IMR-90 (cell line): ENCODE data around the gene ELK3. TPM values are rescaled to one million over a fixed set of nuclear protein-coding genes. Genes with fewer than 3 reads are reported as not detected.

ENCODE experiments used
- ATAC-seq: fragments of 200-7000 bp; cut with Tn5 transposase; 2 replicates; pipeline ENCODE4 v1.9.1; 2020; ENCODE audit warnings: low read depth, mild to moderate bottlenecking, moderate library complexity
- BruUV-seq: library from RNA; stranded (reverse); fragments of 400-500 nt; replicated peaks from 2 replicates; lab custom pipeline; 2021; lab: Mats Ljungman, UMichigan
- CTCF ChIA-PET: fragments of 300-600 bp; formaldehyde crosslinking; extraction: SDS; loops from one replicate; lab custom pipeline; 2021; ENCODE audit warnings: antibody characterized with exemption; lab: Yijun Ruan, JAX
- POLR2A ChIA-PET: fragments of 300-600 bp; sonication (Branson Sonifier 250); formaldehyde crosslinking; loops from one replicate; lab custom pipeline; 2022; ENCODE audit warnings: antibody characterized with exemption; ENCODE audit not compliant: unreplicated experiment; lab: Charles Lee
- DNase-seq: peaks from one replicate; pipeline ENCODE4 v3.0.0; 2013
- H2AFZ ChIP-seq: replicated peaks from 2 replicates; pipeline ENCODE3; 2013; ENCODE audit warnings: low read length, mild to moderate bottlenecking; ENCODE audit not compliant: poor library complexity
- H2AK5ac ChIP-seq: 2 replicates; pipeline ENCODE4 v1.6.1; 2013; ENCODE audit warnings: low read depth, low read length, inconsistent platforms
- H2AK9ac ChIP-seq: replicated peaks from 2 replicates; pipeline ENCODE3; 2013; ENCODE audit warnings: mild to moderate bottlenecking, low read depth, low read length, moderate library complexity; ENCODE audit not compliant: poor library complexity
- H2BK120ac ChIP-seq: 2 replicates; pipeline ENCODE4 v1.6.1; 2013; ENCODE audit warnings: low read depth, low read length, inconsistent platforms
- H2BK15ac ChIP-seq: 3 replicates; pipeline ENCODE4 v1.6.1; 2013; ENCODE audit warnings: low read depth, low read length, inconsistent platforms
- H2BK20ac ChIP-seq: 2 replicates; pipeline ENCODE4 v1.6.1; 2013; ENCODE audit warnings: low read depth, mild to moderate bottlenecking, inconsistent platforms, low read length, moderate library complexity
- H2BK5ac ChIP-seq: 2 replicates; pipeline ENCODE4 v1.6.1; 2013; ENCODE audit warnings: mild to moderate bottlenecking, low read depth, low read length, inconsistent platforms; ENCODE audit not compliant: poor library complexity, severe bottlenecking
- H3K14ac ChIP-seq: replicated peaks from 2 replicates; pipeline ENCODE4 v1.6.1; 2013; ENCODE audit warnings: low read depth, low read length, inconsistent platforms
- H3K18ac ChIP-seq: 2 replicates; pipeline ENCODE4 v1.6.1; 2013; ENCODE audit warnings: low read depth, low read length, control low read depth
- H3K23ac ChIP-seq: 2 replicates; pipeline ENCODE4 v1.6.1; 2013; ENCODE audit warnings: low read depth, low read length, inconsistent platforms
- H3K27ac ChIP-seq: 2 replicates; pipeline ENCODE4 v1.5.1; 2013; ENCODE audit warnings: mild to moderate bottlenecking, control low read depth, low read length; ENCODE audit not compliant: insufficient read depth
- H3K27me3 ChIP-seq: 2 replicates; pipeline ENCODE4 v1.6.1; 2013; ENCODE audit warnings: low read length; ENCODE audit not compliant: control insufficient read depth, insufficient read depth
- H3K36me3 ChIP-seq: 2 replicates; pipeline ENCODE4 v1.6.1; 2013; ENCODE audit warnings: low read length, mixed read lengths; ENCODE audit not compliant: control insufficient read depth, insufficient read depth
- H3K4ac ChIP-seq: 2 replicates; pipeline ENCODE4 v1.6.1; 2013; ENCODE audit warnings: low read depth, low read length, inconsistent platforms
- H3K4me1 ChIP-seq: 2 replicates; pipeline ENCODE4 v1.6.1; 2013; ENCODE audit warnings: low read length, mixed read lengths; ENCODE audit not compliant: control insufficient read depth, insufficient read depth
- H3K4me2 ChIP-seq: 2 replicates; pipeline ENCODE4 v1.6.1; 2013; ENCODE audit warnings: low read depth, mild to moderate bottlenecking, control low read depth, low read length, moderate library complexity
- H3K4me3 ChIP-seq: 2 replicates; pipeline ENCODE4 v1.5.1; 2013; ENCODE audit warnings: low read depth, mild to moderate bottlenecking, control low read depth, low read length, moderate library complexity; ENCODE audit not compliant: insufficient read depth
- H3K56ac ChIP-seq: 2 replicates; pipeline ENCODE4 v1.6.1; 2013; ENCODE audit warnings: low read length, inconsistent platforms; ENCODE audit not compliant: insufficient read depth; ENCODE audit errors: extremely low read depth
- H3K79me1 ChIP-seq, 2 experiments: 2 replicates each; pipeline ENCODE4 v1.6.1; 2013; ENCODE audit warnings: low read length in 2 of 2, inconsistent platforms in 1 of 2, low read depth in 1 of 2
- H3K9ac ChIP-seq: 2 replicates; pipeline ENCODE4 v1.6.1; 2013; ENCODE audit warnings: low read depth, low read length, control low read depth
- H3K9me1 ChIP-seq: 2 replicates; pipeline ENCODE4 v1.6.1; 2013; ENCODE audit warnings: low read length, inconsistent platforms; ENCODE audit not compliant: insufficient read depth
- H3K9me3 ChIP-seq: 2 replicates; pipeline ENCODE4 v1.6.1; 2013; ENCODE audit warnings: low read length; ENCODE audit not compliant: control insufficient read depth, insufficient read depth
- H4K20me1 ChIP-seq: 2 replicates; pipeline ENCODE4 v1.6.1; 2013; ENCODE audit warnings: low read length, inconsistent platforms; ENCODE audit not compliant: insufficient read depth
- H4K5ac ChIP-seq: 2 replicates; pipeline ENCODE4 v1.6.1; 2013; ENCODE audit warnings: mild to moderate bottlenecking, low read depth, low read length, control low read depth
- H4K8ac ChIP-seq, 2 experiments: 2 replicates each; pipeline ENCODE4 v1.6.1; 2013; ENCODE audit warnings: low read depth in 2 of 2, low read length in 2 of 2, control low read depth in 1 of 2, inconsistent platforms in 1 of 2
- H4K91ac ChIP-seq: 2 replicates; pipeline ENCODE4 v1.6.1; 2013; ENCODE audit warnings: low read depth, low read length, inconsistent platforms; ENCODE audit not compliant: insufficient read depth
- MAFK ChIP-seq: IDR thresholded peaks from 2 replicates; pipeline ENCODE4 v1.6.1; 2012; ENCODE audit warnings: low read depth, low read length, improper control_type of control experiment
- MXI1 ChIP-seq: IDR thresholded peaks from 2 replicates; pipeline ENCODE4 v1.6.1; 2012; ENCODE audit warnings: low read depth, mild to moderate bottlenecking, low read length, moderate library complexity, borderline replicate concordance
- WGBS, 2 experiments: methylation state at CpG; one replicate each; pipeline versions ENCODE4 v1.1.5 to v1.1.7; 2013; ENCODE audit warnings: missing lambda C conversion rate in 2 of 2; ENCODE audit not compliant: insufficient read length in 1 of 2; ENCODE audit errors: extremely low coverage in 2 of 2; 5-methylcytosine and 5-hydroxymethylcytosine counted together
- dilution Hi-C: fragments of 300-500 bp; cut with HindIII; formaldehyde crosslinking; loops from one replicate; pipeline ENCODE4 v1.14.3; 2018; ENCODE audit warnings: low sequenced_read_pairs; ENCODE audit not compliant: unreplicated experiment
- in situ Hi-C: fragments of 300-500 bp; cut with MboI; formaldehyde crosslinking; loops from 3 replicates; pipeline ENCODE4 v1.14.3; 2019; ENCODE audit warnings: low sequenced_read_pairs, inconsistent platforms, mixed read lengths
- intact Hi-C: fragments of 100-400 bp; cut with micrococcal nuclease; formaldehyde crosslinking; loops from 2 replicates; pipeline ENCODE4 v1.10.0; 2022
- polyA plus RNA-seq, 3 experiments: library from polyadenylated mRNA; depleted of rRNA; stranded (reverse); fragments of >200 nt; gene quantifications; 2 replicates each; pipeline ENCODE4 v1.2.3, GENCODE V29; 2012; ENCODE audit warnings: low replicate concordance in 1 of 3
- total RNA-seq: library from RNA; depleted of rRNA; stranded (reverse); fragments of >200 nt; gene quantifications from 2 replicates; pipeline ENCODE4 v1.2.3, GENCODE V29; 2012

The ELK3 gene
- total and polyA plus RNA-seq, 2 of the 4 experiments (the other 2 are of a cell fraction): 14.5 to 27.5 TPM

DNA sequence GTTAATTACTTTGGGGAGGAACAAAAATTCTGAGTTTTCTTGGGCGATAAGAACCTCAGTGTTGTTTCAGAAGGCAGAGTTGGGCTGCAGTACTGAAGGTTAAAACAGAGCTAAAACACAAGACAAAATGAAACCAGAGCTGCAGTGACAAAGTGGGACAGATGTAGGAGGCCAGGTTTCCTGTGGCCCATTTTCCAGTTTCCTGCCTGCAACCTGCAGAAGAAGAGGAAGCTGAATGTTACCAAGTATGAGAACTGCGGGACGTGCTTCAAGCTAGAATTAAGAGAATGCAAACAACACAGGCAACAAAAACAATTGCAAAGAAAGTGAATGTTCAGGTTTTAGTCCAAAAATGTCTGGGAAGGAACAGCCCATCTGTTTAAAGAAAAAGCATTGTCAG lies 17.8 kb downstream of the ELK3 start:
- H2AK9ac ChIP-seq: no peak overlapping the region
- no peak overlapping the region for H2BK15ac ChIP-seq
- no peak overlapping the region for H2AFZ ChIP-seq
- H3K4me1 ChIP-seq: peaks cover 13% of the 10 kb centered on the region
- WGBS, 2 experiments: 100% methylated on average over 1 of the region's 3 CpGs; no CpG with 5 or more reads in 1 of the 2 experiments
- H3K27me3 ChIP-seq: no peaks in the 10 kb centered on the region
- peak overlapping the region; percentile 1; the same call in 1 of the 2 replicates for H3K23ac ChIP-seq
- H3K27ac ChIP-seq: no peak overlapping the region
- H3K36me3 ChIP-seq: peaks cover 1% of the 10 kb centered on the region; the same call in 1 of the 2 replicates
- peaks cover 33% of the 10 kb centered on the region for H4K20me1 ChIP-seq
- H2BK5ac ChIP-seq: no peak overlapping the region
- H2AK5ac ChIP-seq: no peak overlapping the region; the same call in 1 of the 2 replicates
- no peak overlapping the region for H4K5ac ChIP-seq
- no peak overlapping the region for H4K91ac ChIP-seq
- no peak overlapping the region for H3K4ac ChIP-seq
- no peak overlapping the region for H3K56ac ChIP-seq
- no peak overlapping the region for H2BK20ac ChIP-seq
- H3K4me2 ChIP-seq: peak overlapping the region; percentile 64; the same call in 1 of the 2 replicates
- BruUV-seq: no TSS peak
- H2BK120ac ChIP-seq: no peak overlapping the region
- H3K4me3 ChIP-seq: no peak overlapping the region
- ATAC-seq (no peak), DNase-seq (no peak)
- in situ Hi-C loops (loop anchor here (5.0 to 25.0 kb wide), 2 partner anchors 150 to 600 kb away; no protein-coding TSS in a partner anchor), dilution Hi-C loops (no loop called here), intact Hi-C loops (no loop called here)
- H4K8ac ChIP-seq: peak overlapping the region in 1 of 2 experiments; percentile 11; a peak in 1 of 4 replicates
- TF ChIP-seq MAFK: peak; percentile 51
- TF ChIP-seq MXI1: no peak
- H3K79me1 ChIP-seq: peaks cover 26 to 79% of the 10 kb centered on the region in 2 experiments
- H3K14ac ChIP-seq: no peak overlapping the region; the same call in 1 of the 2 replicates
- ChIA-PET POLR2A (no interaction called here), CTCF (interaction anchor here (0.9 kb wide), 1 partner anchor 140 kb away, joined by 3 read pairs; no protein-coding TSS in a partner anchor)
- no peak overlapping the region for H3K9ac ChIP-seq
- H3K9me1 ChIP-seq: peaks cover 15% of the 10 kb centered on the region; the same call in 1 of the 2 replicates
- no peak overlapping the region for H3K18ac ChIP-seq
- no peaks in the 10 kb centered on the region for H3K9me3 ChIP-seq
